Prostate gland (tissue), 2 donors: ENCODE measurements around the gene SLC12A3.

Experiments
- CTCF ChIP-seq, 4 experiments: fragments of 200-600 bp in 2 of 4; fragments of 450-650 bp in 2 of 4; sonication (generic) in 2 of 4; IDR thresholded peaks; 1 replicate in 3 of 4; 2 replicates in 1 of 4; pipeline ENCODE4 v1.5.1; 2016 to 2019; ENCODE audit warnings: antibody characterized with exemption in 4 of 4, mild to moderate bottlenecking in 2 of 4, moderate library complexity in 2 of 4
- POLR2A ChIP-seq: fragments of 450-650 bp; IDR thresholded peaks from one replicate; pipeline ENCODE4 v1.6.1; 2016; ENCODE audit warnings: antibody characterized with exemption, mild to moderate bottlenecking
- POLR2AphosphoS5 ChIP-seq: sonication (generic); formaldehyde crosslinking; IDR thresholded peaks from one replicate; pipeline ENCODE4 v1.6.1; 2017; ENCODE audit warnings: antibody characterized with exemption

- TF ChIP-seq POLR2A (no peak), CTCF (IDR thresholded peaks at IDR 0.05) (no peak), POLR2AphosphoS5 (no peak)
Observed at GRCh38 chr16:56945847-56946527, 81.0 kb downstream of the SLC12A3 start.
